ENCODE results near the gene LRFN3.

- TF ChIP-seq EZH2 (IDR thresholded peaks at IDR 0.05; ENCODE audit: borderline replicate concordance, low read depth, low read length, severe bottlenecking) (no peak), CTCF (IDR thresholded peaks at IDR 0.05; ENCODE audit: borderline replicate concordance, extremely low read depth, low read length, poor library complexity, severe bottlenecking) (no peak)
Measured at GRCh38 chr19:35986664-35987570, 50.7 kb downstream of the LRFN3 start.

All from DND-41 (cell line).